ENCODE data around the gene PPP6R1.

DNA sequence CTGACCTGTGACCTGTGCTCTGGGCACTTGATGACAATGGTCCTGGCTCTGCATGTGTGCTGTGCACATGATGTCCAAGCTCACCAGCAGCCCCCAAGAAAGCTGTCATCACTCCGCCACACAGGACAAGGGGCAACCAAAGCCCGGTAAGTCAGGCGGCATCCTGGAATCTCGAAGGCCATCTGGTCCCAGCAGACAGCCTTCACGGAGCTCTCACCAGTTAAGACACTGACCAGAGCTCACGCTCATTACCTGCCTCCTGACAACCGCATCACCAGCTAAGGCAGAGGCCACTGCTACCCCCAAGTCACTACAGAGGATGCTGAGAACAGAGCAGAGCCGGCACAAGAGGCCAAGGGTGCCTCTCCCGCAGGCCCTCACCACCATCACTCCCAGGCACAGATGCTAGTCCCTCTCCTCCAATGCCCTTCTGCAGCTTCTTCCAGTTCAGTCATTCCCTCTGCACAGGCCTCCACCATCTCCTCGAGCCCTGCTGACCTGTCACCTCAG, 10.6 kb downstream of the PPP6R1 start:
- TF ChIP-seq, protein P1, sequence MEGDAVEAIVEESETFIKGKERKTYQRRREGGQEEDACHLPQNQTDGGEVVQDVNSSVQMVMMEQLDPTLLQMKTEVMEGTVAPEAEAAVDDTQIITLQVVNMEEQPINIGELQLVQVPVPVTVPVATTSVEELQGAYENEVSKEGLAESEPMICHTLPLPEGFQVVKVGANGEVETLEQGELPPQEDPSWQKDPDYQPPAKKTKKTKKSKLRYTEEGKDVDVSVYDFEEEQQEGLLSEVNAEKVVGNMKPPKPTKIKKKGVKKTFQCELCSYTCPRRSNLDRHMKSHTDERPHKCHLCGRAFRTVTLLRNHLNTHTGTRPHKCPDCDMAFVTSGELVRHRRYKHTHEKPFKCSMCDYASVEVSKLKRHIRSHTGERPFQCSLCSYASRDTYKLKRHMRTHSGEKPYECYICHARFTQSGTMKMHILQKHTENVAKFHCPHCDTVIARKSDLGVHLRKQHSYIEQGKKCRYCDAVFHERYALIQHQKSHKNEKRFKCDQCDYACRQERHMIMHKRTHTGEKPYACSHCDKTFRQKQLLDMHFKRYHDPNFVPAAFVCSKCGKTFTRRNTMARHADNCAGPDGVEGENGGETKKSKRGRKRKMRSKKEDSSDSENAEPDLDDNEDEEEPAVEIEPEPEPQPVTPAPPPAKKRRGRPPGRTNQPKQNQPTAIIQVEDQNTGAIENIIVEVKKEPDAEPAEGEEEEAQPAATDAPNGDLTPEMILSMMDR (IDR thresholded peaks at IDR 0.05), result no peak
- TF ChIP-seq POLR2A (IDR thresholded peaks at IDR 0.05), result no peak
